GM19324 (cell line): ENCODE results near the gene UHRF1.
"Not testable (repeated sequence)": the region's sequence is repeated elsewhere in the genome, so short reads cannot be mapped to it uniquely, and the experiment has no call there.

Source experiments
- ATAC-seq: cut with Tn5 transposase; IDR thresholded peaks from one replicate; pipeline ENCODE4 v1.9.1; 2021; ENCODE audit warnings: mild to moderate bottlenecking, moderate library complexity; ENCODE audit not compliant: unreplicated experiment, low FRiP score

Gene UHRF1

GRCh38 chr19:4909156-4909896 lies at the start of gene UHRF1:
Gene UHRF1 (plus strand): TSS chr19:4909501. CDS start chr19:4910886, 1,385 bp downstream.
- ATAC-seq: no peak

GRCh38 chr19:4859697-4860096 lies 49.6 kb upstream of the UHRF1 start:
- ATAC-seq: no peak

GRCh38 chr19:4861147-4861546 lies 48.2 kb upstream of the UHRF1 start:
- ATAC-seq: no peak

- ATAC-seq: no peak
Measured at GRCh38 chr19:4866595-4867424, 42.5 kb upstream of the UHRF1 start.

GRCh38 chr19:4867534-4868285 lies 41.6 kb upstream of the UHRF1 start, which contains the start of gene PLIN3:
Gene PLIN3 (minus strand): TSS chr19:4867667. CDS start chr19:4861394, 6,273 bp downstream.
- ATAC-seq: peak; percentile 78

GRCh38 chr19:4868286-4868834 lies 40.9 kb upstream of the UHRF1 start:
- no peak for ATAC-seq

GRCh38 chr19:4870025-4870700 lies 39.1 kb upstream of the UHRF1 start:
- ATAC-seq: no peak

GRCh38 chr19:4871711-4872110 lies 37.6 kb upstream of the UHRF1 start:
- no peak for ATAC-seq

- no peak for ATAC-seq
Measured at GRCh38 chr19:4873930-4874329, 35.4 kb upstream of the UHRF1 start.

- no peak for ATAC-seq
Measured at GRCh38 chr19:4877753-4878490, 31.4 kb upstream of the UHRF1 start.

- no peak for ATAC-seq
Measured at GRCh38 chr19:4878491-4878968, 30.8 kb upstream of the UHRF1 start.

GRCh38 chr19:4879041-4879440 lies 30.3 kb upstream of the UHRF1 start:
- ATAC-seq: no peak

- not testable (repeated sequence) for ATAC-seq
Measured at GRCh38 chr19:4882874-4883273, 26.4 kb upstream of the UHRF1 start.

- ATAC-seq: not testable (repeated sequence)
Measured at GRCh38 chr19:4884993-4885392, 24.3 kb upstream of the UHRF1 start.

GRCh38 chr19:4887803-4888202 lies 21.5 kb upstream of the UHRF1 start:
- ATAC-seq: not testable (repeated sequence)

GRCh38 chr19:4889034-4889815 lies 20.1 kb upstream of the UHRF1 start:
- ATAC-seq: no peak

- no peak for ATAC-seq
Measured at GRCh38 chr19:4891066-4891465, 18.2 kb upstream of the UHRF1 start.

GRCh38 chr19:4892962-4893361 lies 16.3 kb upstream of the UHRF1 start:
- ATAC-seq: not testable (repeated sequence)
